Stimulated activated naive CD8-positive, alpha-beta T cell treated with anti-CD3 and anti-CD28 coated beads, Interleukin-15, amount 100 ng/mL, for 72 hours (primary cell): Measurements from ENCODE around the gene TMUB1.

ENCODE experiments used
- ATAC-seq: fragments of 150-1000 bp; cut with Tn5 transposase; 2 replicates; pipeline ENCODE4 v1.10.0; 2021; ENCODE audit warnings: mild to moderate bottlenecking, moderate library complexity
- DNase-seq, 2 donors: peaks; one replicate each; pipeline ENCODE4 v3.0.0; 2021 to 2022
- H3K27ac Mint-ChIP-seq, 2 donors: one replicate each; pipeline ENCODE4 v1.8.0; 2022; ENCODE audit warnings: mild to moderate bottlenecking in 2 of 2, mixed read lengths in 2 of 2, moderate library complexity in 2 of 2
- H3K27me3 Mint-ChIP-seq: one replicate; pipeline ENCODE4 v1.8.0; 2022; ENCODE audit warnings: mixed read lengths
- H3K4me1 Mint-ChIP-seq: one replicate; pipeline ENCODE4 v1.8.0; 2022; ENCODE audit warnings: mild to moderate bottlenecking, mixed read lengths
- H3K4me3 Mint-ChIP-seq, 2 donors: one replicate each; pipeline ENCODE4 v1.8.0; 2022; ENCODE audit warnings: mild to moderate bottlenecking in 2 of 2, mixed read lengths in 2 of 2, moderate library complexity in 1 of 2
- H3K9me3 Mint-ChIP-seq, 2 donors: one replicate each; pipeline ENCODE4 v1.8.0; 2022; ENCODE audit warnings: mixed read lengths in 2 of 2

The TMUB1 gene

GRCh38 chr7:151124481-151124880 lies 41.2 kb upstream of the TMUB1 start:
- H3K4me3 Mint-ChIP-seq = no peak overlapping the region
- ATAC-seq (no peak), DNase-seq (no peak)
- H3K4me1 Mint-ChIP-seq = peaks cover 9% of the 10 kb centered on the region
- H3K27ac Mint-ChIP-seq = no peak overlapping the region
- H3K27me3 Mint-ChIP-seq = no peaks in the 10 kb centered on the region
- H3K9me3 Mint-ChIP-seq = no peaks in the 10 kb centered on the region

- ATAC-seq (peak; percentile 79), DNase-seq (peak; percentile 76 to 80)
- Mint-ChIP-seq H3K27ac (no peak overlapping the region), H3K4me3 (no peak overlapping the region), H3K27me3 (no peaks in the 10 kb centered on the region), H3K4me1 (peaks cover 9% of the 10 kb centered on the region), H3K9me3 (no peaks in the 10 kb centered on the region)
These were observed 40.6 kb upstream of the TMUB1 start for GRCh38 chr7:151123822-151124464.

- DNase-seq = no peak
- no peak overlapping the region for H3K4me3 Mint-ChIP-seq
- H3K9me3 Mint-ChIP-seq = no peaks in the 10 kb centered on the region
- no peaks in the 10 kb centered on the region for H3K27me3 Mint-ChIP-seq
- peaks cover 9% of the 10 kb centered on the region for H3K4me1 Mint-ChIP-seq
- H3K27ac Mint-ChIP-seq = no peak overlapping the region
- ATAC-seq = peak; percentile 19
These were observed 40.0 kb upstream of the TMUB1 start for GRCh38 chr7:151123158-151123821.

- H3K4me3 Mint-ChIP-seq = no peak overlapping the region
- ATAC-seq (no peak), DNase-seq (no peak)
- H3K27me3 Mint-ChIP-seq = no peaks in the 10 kb centered on the region
- H3K4me1 Mint-ChIP-seq = peaks cover 9% of the 10 kb centered on the region
- H3K27ac Mint-ChIP-seq = no peak overlapping the region
- H3K9me3 Mint-ChIP-seq = no peaks in the 10 kb centered on the region
These were observed 39.5 kb upstream of the TMUB1 start for GRCh38 chr7:151122796-151123157.

DNA sequence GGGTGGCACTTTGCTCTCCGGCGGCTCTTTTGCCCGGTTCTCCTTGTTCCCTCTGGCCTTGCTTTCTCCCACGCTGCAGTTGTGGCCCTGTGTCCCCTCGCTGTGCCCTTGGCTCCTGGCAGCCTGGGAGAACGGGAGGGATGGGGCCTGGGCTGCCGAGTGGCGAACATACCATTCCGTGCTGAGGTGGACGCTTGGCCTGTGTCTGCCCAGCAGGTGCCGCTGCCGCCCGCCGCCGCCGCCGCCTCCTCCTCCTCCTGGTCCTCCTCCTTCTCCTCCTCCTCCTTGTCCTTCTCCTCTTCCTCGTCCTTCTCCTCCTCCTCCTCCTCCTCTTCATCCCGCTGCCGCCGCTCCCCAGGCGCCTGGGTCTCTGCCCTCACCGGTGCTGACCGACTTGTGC lies 39.0 kb upstream of the TMUB1 start:
- Mint-ChIP-seq H3K9me3 (no peaks in the 10 kb centered on the region), H3K4me1 (peaks cover 12% of the 10 kb centered on the region), H3K4me3 (no peak overlapping the region), H3K27ac (no peak overlapping the region), H3K27me3 (no peaks in the 10 kb centered on the region)
- DNase-seq = no peak
- no peak for ATAC-seq

DNA sequence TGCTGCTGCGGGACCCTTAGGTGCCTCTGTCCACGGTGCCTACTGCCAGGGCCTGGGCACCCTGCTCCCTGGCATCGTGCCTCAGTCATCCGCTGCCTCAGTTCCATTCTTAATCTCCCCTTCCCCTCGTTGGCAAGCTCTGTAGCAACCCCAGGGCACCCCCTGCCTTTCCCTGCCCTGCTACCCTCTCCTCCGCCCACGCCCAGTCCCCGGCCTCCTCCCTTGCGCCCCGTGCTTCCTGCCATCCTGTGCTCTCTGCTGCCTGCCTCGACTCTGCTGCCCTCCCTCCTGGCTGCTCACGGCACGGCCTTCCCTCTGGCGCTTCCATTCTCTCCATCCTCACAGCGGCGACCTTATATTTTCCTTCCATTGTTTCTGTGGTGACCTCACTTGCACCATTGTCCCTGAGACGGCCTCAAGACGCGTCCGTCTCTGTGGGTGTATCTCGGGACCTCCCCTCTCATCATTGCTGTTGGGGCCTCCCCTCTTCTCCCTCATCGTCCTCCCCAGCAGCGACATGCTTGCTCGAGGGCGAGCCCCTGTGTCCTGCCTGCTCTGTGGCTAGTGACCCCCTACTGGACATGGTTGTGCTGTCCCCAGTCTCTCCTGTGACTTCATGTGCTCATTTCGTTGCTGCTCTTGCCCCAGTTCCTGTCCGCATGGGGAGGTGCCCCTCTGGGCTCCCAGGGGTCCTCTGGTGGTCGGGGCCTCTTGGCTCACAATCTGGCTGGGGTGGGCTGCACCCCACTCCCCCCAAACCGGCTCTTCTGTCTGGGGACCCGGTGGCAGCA lies 38.3 kb upstream of the TMUB1 start:
- DNase-seq (no peak), ATAC-seq (no peak)
- Mint-ChIP-seq H3K9me3 (no peaks in the 10 kb centered on the region), H3K4me1 (peaks cover 16% of the 10 kb centered on the region), H3K4me3 (no peak overlapping the region), H3K27me3 (no peaks in the 10 kb centered on the region), H3K27ac (no peak overlapping the region)

- H3K4me1 Mint-ChIP-seq = peaks cover 19% of the 10 kb centered on the region
- H3K27me3 Mint-ChIP-seq = peaks cover 4% of the 10 kb centered on the region
- ATAC-seq = no peak
- H3K9me3 Mint-ChIP-seq = no peaks in the 10 kb centered on the region
- no peak overlapping the region for H3K4me3 Mint-ChIP-seq
- H3K27ac Mint-ChIP-seq = no peak overlapping the region
- DNase-seq = no peak
These were observed 37.6 kb upstream of the TMUB1 start for GRCh38 chr7:151120896-151121295.

GRCh38 chr7:151119902-151120301 lies 36.6 kb upstream of the TMUB1 start:
- DNase-seq = no peak
- Mint-ChIP-seq H3K4me3 (no peak overlapping the region), H3K27me3 (peaks cover 8% of the 10 kb centered on the region), H3K27ac (peak overlapping the region in 1 of 2 donors; percentile 40), H3K4me1 (peaks cover 22% of the 10 kb centered on the region), H3K9me3 (no peaks in the 10 kb centered on the region)
- ATAC-seq = no peak

DNA sequence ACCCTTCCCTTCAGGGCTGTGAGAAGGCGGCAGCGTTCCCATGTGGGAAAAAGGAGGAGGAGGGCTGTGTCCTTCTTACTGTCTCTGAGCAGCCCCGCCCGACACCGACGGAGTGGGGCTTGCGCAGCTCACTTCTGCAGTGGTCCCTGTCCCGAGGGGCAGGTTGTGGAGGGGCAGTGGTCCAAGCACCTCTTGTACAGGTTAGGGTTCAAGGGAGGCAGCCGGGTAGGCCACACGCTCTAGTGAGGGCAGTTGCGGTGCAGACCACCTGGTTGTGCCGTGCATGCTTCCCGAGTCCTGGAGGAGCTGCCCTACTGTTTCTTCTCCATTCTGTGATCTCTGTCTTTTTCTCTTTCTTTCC lies 35.7 kb upstream of the TMUB1 start:
- H3K4me1 Mint-ChIP-seq = peaks cover 19% of the 10 kb centered on the region
- no peak overlapping the region for H3K27ac Mint-ChIP-seq
- no peak overlapping the region for H3K4me3 Mint-ChIP-seq
- no peak for DNase-seq
- H3K27me3 Mint-ChIP-seq = peaks cover 8% of the 10 kb centered on the region
- H3K9me3 Mint-ChIP-seq = no peaks in the 10 kb centered on the region
- ATAC-seq = no peak

- Mint-ChIP-seq H3K9me3 (no peaks in the 10 kb centered on the region), H3K4me1 (peaks cover 13% of the 10 kb centered on the region), H3K27ac (no peak overlapping the region), H3K27me3 (peaks cover 12% of the 10 kb centered on the region), H3K4me3 (no peak overlapping the region)
- DNase-seq (no peak), ATAC-seq (no peak)
These were observed 35.1 kb upstream of the TMUB1 start for GRCh38 chr7:151118108-151119054.

GRCh38 chr7:151117565-151117964 lies 34.3 kb upstream of the TMUB1 start:
- Mint-ChIP-seq H3K27me3 (peaks cover 21% of the 10 kb centered on the region), H3K9me3 (no peaks in the 10 kb centered on the region), H3K4me3 (peak overlapping the region; percentile 26 to 55), H3K27ac (no peak overlapping the region), H3K4me1 (peaks cover 13% of the 10 kb centered on the region)
- ATAC-seq = peak; percentile 24
- DNase-seq = no peak

GRCh38 chr7:151116603-151117440 lies 33.5 kb upstream of the TMUB1 start:
- H3K9me3 Mint-ChIP-seq = no peaks in the 10 kb centered on the region
- peaks cover 13% of the 10 kb centered on the region for H3K4me1 Mint-ChIP-seq
- H3K27me3 Mint-ChIP-seq = peaks cover 23% of the 10 kb centered on the region
- ATAC-seq = no peak
- H3K4me3 Mint-ChIP-seq = peak overlapping the region; percentile 26 to 60
- no peak overlapping the region for H3K27ac Mint-ChIP-seq
- DNase-seq = no peak

GRCh38 chr7:151115836-151116418 lies 32.6 kb upstream of the TMUB1 start:
- Mint-ChIP-seq H3K4me1 (peaks cover 13% of the 10 kb centered on the region), H3K27ac (no peak overlapping the region), H3K4me3 (peak overlapping the region; percentile 57 to 60), H3K27me3 (peaks cover 23% of the 10 kb centered on the region), H3K9me3 (no peaks in the 10 kb centered on the region)
- ATAC-seq (no peak), DNase-seq (no peak)

DNA sequence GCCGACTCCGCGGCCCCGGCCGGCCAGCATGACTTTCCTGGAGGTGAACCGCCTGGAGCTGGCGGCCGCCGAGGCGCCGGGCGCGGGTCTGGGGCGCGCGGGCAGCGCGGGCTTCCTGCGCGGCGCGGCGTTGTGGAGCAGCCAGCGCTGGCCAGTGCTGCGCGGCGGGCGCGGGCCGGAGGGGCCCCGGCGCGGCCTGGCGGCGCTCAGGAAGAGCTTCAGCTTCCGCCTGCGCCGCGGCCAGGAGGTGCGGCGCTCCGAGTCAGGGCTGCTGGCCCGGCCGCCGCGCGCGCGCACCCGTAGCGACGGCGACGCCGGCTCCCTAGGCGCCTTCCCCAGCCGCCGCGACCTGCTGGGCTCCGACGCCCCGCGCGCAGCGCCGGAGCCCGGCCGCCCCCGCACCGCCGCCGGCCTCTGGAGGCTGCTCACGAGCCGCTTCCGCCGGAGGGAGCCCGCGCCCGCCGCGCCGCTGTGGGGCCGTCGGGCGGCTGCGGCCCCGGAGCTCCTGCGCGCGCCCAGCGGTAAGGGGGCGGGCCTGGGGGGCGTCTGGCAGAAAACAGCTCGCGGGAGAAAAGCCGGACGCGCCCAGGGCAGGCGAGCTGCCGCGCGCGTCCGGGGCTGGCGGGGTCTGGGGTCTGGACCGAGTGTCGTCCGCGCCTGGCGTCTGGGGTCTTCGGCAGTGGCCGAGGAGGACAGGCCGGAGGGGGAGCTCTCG lies 32.0 kb upstream of the TMUB1 start:
- ATAC-seq = peak; percentile 68
- peak; percentile 46 to 47 for DNase-seq
- peak overlapping the region; percentile 57 to 60 for H3K4me3 Mint-ChIP-seq
- no peaks in the 10 kb centered on the region for H3K9me3 Mint-ChIP-seq
- H3K4me1 Mint-ChIP-seq = peaks cover 13% of the 10 kb centered on the region
- H3K27me3 Mint-ChIP-seq = peaks cover 23% of the 10 kb centered on the region
- no peak overlapping the region for H3K27ac Mint-ChIP-seq
